ENCODE results near the gene HMOX1. TPM values are rescaled to one million over a fixed set of nuclear protein-coding genes. Genes with fewer than 3 reads are reported as not detected.

The HMOX1 gene
- total RNA-seq, 4 donors from 2014 or later = 11.4 to 131 (median 22.2) TPM

GRCh38 chr22:35425546-35425945, 44.6 kb downstream of the HMOX1 start:
- Histone ChIP-seq H3K27ac (no peak overlapping the region), H3K27me3 (no peaks in the 10 kb centered on the region), H3K4me3 (no peak overlapping the region), H3K9me3 (no peaks in the 10 kb centered on the region), H3K4me1 (peaks cover 0 to under 1% of the 10 kb centered on the region in 2 donors), H3K36me3 (peaks cover 0 to 26% of the 10 kb centered on the region in 2 donors)
- DNase-seq (no peak), ATAC-seq (no peak)
- TF ChIP-seq POLR2A (IDR thresholded peaks at IDR 0.05) (no peak), CTCF (IDR thresholded peaks at IDR 0.05 in 4 of 5, conservative IDR thresholded peaks at IDR 0.05 in 1 of 5) (no peak)
- in situ Hi-C loops (cut with MboI; ENCODE audit: low sequenced_read_pairs in 4 of 4) = loop anchor here in 2 of 4 donors (25.0 kb wide), 2 partner anchors 512 to 687 kb away; no protein-coding TSS in a partner anchor
- intact Hi-C loops (cut with DNase I; ENCODE audit: low total_unique reads) = loop anchor here (10.0 kb wide), 1 partner anchor 699 kb away; no protein-coding TSS in a partner anchor

DNA sequence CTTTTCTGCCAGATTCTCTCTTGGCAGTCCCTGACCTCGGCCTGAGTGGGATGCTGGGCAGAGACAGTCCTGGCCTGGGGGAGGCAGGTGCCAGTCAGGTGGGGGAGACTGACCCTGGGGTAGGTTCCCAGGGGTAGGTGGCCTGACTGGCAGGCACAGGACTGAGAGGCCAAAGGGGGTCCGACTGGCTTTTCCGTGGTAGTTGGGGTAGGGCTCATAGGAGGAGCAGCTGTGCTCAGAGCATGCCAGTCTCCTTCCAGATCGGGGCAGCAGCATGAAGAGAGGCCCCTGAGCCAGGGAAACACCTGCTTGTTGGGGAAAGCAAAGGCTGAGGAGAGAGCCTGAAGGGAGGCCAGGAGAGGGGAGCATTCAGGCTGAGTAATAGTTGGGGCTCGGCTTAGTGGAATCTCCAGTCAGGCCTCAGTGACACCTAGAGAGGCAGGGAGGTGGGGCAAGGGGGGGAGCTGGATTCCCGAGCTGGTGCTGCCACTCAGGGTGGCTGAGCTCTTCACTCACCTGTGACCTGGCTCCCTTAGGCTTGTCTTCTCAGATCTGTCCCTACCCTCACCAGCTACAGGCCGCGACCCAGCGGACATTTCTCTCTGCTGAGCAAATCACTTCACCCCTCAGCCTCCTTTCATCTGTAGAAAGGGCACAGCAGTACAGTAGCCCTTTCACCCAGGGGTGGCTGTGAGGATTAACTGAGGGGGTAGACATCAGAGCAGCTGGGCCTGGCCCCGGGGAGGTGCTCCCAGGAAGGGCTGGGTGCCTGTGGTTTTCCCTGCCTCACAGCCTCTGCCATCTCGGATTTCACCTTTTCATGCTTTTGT, 45.3 kb downstream of the HMOX1 start:
- TF ChIP-seq POLR2A (IDR thresholded peaks at IDR 0.05) (no peak), CTCF (IDR thresholded peaks at IDR 0.05 in 4 of 5, conservative IDR thresholded peaks at IDR 0.05 in 1 of 5) (no peak)
- H3K4me1 ChIP-seq = peaks cover 4 to 7% of the 10 kb centered on the region in 2 donors
- H3K9me3 ChIP-seq = no peaks in the 10 kb centered on the region
- H3K4me3 ChIP-seq = no peak overlapping the region
- DNase-seq (no peak), ATAC-seq (no peak)
- no peak overlapping the region for H3K27ac ChIP-seq
- H3K27me3 ChIP-seq = no peaks in the 10 kb centered on the region
- intact Hi-C loops (cut with DNase I; ENCODE audit: low total_unique reads) (loop anchor here (10.0 kb wide), 1 partner anchor 699 kb away; no protein-coding TSS in a partner anchor), in situ Hi-C loops (cut with MboI; ENCODE audit: low sequenced_read_pairs in 4 of 4) (loop anchor here in 2 of 4 donors (25.0 kb wide), 2 partner anchors 511 to 686 kb away; no protein-coding TSS in a partner anchor)
- peaks cover 0 to 21% of the 10 kb centered on the region in 2 donors for H3K36me3 ChIP-seq

GRCh38 chr22:35426801-35427140, 45.9 kb downstream of the HMOX1 start:
- ATAC-seq (no peak), DNase-seq (no peak)
- Histone ChIP-seq H3K9me3 (no peaks in the 10 kb centered on the region), H3K27ac (no peak overlapping the region), H3K4me1 (peaks cover 4 to 13% of the 10 kb centered on the region in 2 donors), H3K36me3 (peaks cover 0 to 16% of the 10 kb centered on the region in 2 donors), H3K4me3 (no peak overlapping the region), H3K27me3 (no peaks in the 10 kb centered on the region)
- intact Hi-C loops (cut with DNase I; ENCODE audit: low total_unique reads) (loop anchor here (10.0 kb wide), 1 partner anchor 698 kb away; no protein-coding TSS in a partner anchor), in situ Hi-C loops (cut with MboI; ENCODE audit: low sequenced_read_pairs in 4 of 4) (loop anchor here in 2 of 4 donors (25.0 kb wide), 2 partner anchors 511 to 686 kb away; no protein-coding TSS in a partner anchor)
- TF ChIP-seq POLR2A (IDR thresholded peaks at IDR 0.05) = no peak
- TF ChIP-seq CTCF (IDR thresholded peaks at IDR 0.05 in 4 of 5, conservative IDR thresholded peaks at IDR 0.05 in 1 of 5) = no peak

DNA sequence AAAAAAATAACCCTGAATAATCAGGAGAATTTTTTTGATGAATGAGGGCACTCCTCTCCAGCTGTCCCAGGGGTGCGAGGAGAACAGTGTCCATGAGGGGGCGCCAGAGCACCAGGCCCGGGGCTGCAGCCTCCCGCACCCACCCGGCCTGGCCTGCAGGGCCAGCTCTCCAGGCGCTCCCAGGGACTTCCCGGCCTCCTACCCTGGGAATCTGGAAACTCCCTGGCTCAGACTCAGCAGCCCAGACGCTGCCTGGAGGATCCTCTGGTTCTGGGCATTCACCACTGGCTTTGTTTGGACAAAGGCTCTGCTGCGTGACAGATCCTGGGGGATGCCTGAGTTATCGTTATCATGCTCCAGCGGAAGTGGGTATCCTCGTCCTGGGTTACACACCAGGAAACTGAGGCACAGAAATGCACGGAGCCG, 50.0 kb downstream of the HMOX1 start:
- ATAC-seq (peak; percentile 80 to 84), DNase-seq (peak; percentile 55 to 80)
- no peak overlapping the region for H3K4me3 ChIP-seq
- in situ Hi-C loops (cut with MboI; ENCODE audit: low sequenced_read_pairs in 4 of 4) (loop anchor here (5.0 to 25.0 kb wide), 5 partner anchors 151 to 681 kb away; no protein-coding TSS in a partner anchor), intact Hi-C loops (cut with DNase I; ENCODE audit: low total_unique reads) (loop anchor here (1.0 to 10.0 kb wide), 4 partner anchors 76 to 494 kb away; no protein-coding TSS in a partner anchor)
- TF ChIP-seq POLR2A (IDR thresholded peaks at IDR 0.05) (no peak), CTCF (IDR thresholded peaks at IDR 0.05 in 4 of 5, conservative IDR thresholded peaks at IDR 0.05 in 1 of 5) (peak; percentile 97 to 100 (median 97))
- H3K27me3 ChIP-seq = no peaks in the 10 kb centered on the region
- H3K36me3 ChIP-seq = peaks cover 0 to 5% of the 10 kb centered on the region in 2 donors
- no peaks in the 10 kb centered on the region for H3K9me3 ChIP-seq
- H3K4me1 ChIP-seq = peaks cover 4 to 13% of the 10 kb centered on the region in 2 donors
- peak overlapping the region in 3 of 4 donors; percentile 12 to 29 (median 14) for H3K27ac ChIP-seq
